ENCODE measurements around the gene TBXA2R. TPM values are rescaled to one million over a fixed set of nuclear protein-coding genes. Genes with fewer than 3 reads are reported as not detected.

The TBXA2R gene
- total and polyA plus RNA-seq, 2 of the 4 experiments (the other 2 are of a cell fraction), result 0.36 to 2.3 TPM

DNA sequence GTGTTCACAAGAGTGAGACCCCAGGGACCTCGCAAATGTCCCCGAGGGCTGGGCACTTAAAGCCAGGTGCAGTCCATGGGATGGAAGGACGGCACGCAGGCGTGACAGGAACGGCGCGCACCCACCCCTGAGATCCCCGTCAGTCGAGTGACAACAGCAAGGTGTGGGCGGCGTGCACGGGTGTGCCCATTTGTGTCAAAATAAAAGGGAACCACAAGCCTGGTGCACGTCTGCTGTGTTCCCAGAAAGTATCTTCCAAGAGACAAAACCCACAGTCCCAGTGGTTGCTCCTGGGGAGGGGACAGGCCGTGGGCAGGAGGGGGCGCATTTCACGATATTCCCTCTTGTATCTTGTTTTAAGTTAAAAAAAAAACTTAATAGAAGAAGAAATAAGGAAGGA lies 35.6 kb upstream of the TBXA2R start:
- ChIA-PET POLR2A (ENCODE audit: unreplicated experiment) (no interaction called here), CTCF (no interaction called here)
- peaks cover 50% of the 10 kb centered on the region for H3K36me3 ChIP-seq (ENCODE audit: control insufficient read depth, insufficient read depth, low read length)
- no peaks in the 10 kb centered on the region; a peak in 1 of 4 replicates for H3K79me1 ChIP-seq (ENCODE audit: low read depth in 1 of 2, low read length in 2 of 2)
- H3K18ac ChIP-seq (ENCODE audit: low read depth, low read length), result no peak overlapping the region
- H3K27me3 ChIP-seq (ENCODE audit: control insufficient read depth, insufficient read depth, low read length), result no peaks in the 10 kb centered on the region
- no peak overlapping the region for H4K91ac ChIP-seq (ENCODE audit: insufficient read depth, low read depth, low read length)
- dilution Hi-C loops (cut with HindIII; ENCODE audit: low sequenced_read_pairs, unreplicated experiment) (no loop called here), in situ Hi-C loops (cut with MboI; ENCODE audit: low sequenced_read_pairs) (no loop called here), intact Hi-C loops (cut with micrococcal nuclease) (no loop called here)
- 98% methylated on average over 10 of the region's 17 CpGs; no CpG with 5 or more reads in 1 of the 2 experiments for WGBS, 2 experiments (ENCODE audit: extremely low coverage in 2 of 2, insufficient read length in 1 of 2)
- no peak overlapping the region for H3K4ac ChIP-seq (ENCODE audit: low read depth, low read length)
- H3K56ac ChIP-seq (ENCODE audit: extremely low read depth, insufficient read depth, low read length), result no peak overlapping the region
- no peak overlapping the region for H2BK5ac ChIP-seq (ENCODE audit: low read depth, low read length, poor library complexity, severe bottlenecking)
- TF ChIP-seq FOS (IDR thresholded peaks at IDR 0.05; ENCODE audit: low read depth, low read length) (no peak), RFX5 (IDR thresholded peaks at IDR 0.05; ENCODE audit: low read depth, low read length) (no peak)
- TF ChIP-seq, protein P1, sequence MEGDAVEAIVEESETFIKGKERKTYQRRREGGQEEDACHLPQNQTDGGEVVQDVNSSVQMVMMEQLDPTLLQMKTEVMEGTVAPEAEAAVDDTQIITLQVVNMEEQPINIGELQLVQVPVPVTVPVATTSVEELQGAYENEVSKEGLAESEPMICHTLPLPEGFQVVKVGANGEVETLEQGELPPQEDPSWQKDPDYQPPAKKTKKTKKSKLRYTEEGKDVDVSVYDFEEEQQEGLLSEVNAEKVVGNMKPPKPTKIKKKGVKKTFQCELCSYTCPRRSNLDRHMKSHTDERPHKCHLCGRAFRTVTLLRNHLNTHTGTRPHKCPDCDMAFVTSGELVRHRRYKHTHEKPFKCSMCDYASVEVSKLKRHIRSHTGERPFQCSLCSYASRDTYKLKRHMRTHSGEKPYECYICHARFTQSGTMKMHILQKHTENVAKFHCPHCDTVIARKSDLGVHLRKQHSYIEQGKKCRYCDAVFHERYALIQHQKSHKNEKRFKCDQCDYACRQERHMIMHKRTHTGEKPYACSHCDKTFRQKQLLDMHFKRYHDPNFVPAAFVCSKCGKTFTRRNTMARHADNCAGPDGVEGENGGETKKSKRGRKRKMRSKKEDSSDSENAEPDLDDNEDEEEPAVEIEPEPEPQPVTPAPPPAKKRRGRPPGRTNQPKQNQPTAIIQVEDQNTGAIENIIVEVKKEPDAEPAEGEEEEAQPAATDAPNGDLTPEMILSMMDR (conservative IDR thresholded peaks at IDR 0.05; ENCODE audit: low read depth, low read length), result no peak
- H4K5ac ChIP-seq (ENCODE audit: low read depth, low read length), result no peak overlapping the region
- no peak for DNase-seq
- H3K4me1 ChIP-seq (ENCODE audit: control insufficient read depth, insufficient read depth, low read length), result no peaks in the 10 kb centered on the region
- H3K14ac ChIP-seq (replicated peaks; ENCODE audit: low read depth, low read length), result no peak overlapping the region
- H3K9me3 ChIP-seq (ENCODE audit: control insufficient read depth, insufficient read depth, low read length), result no peaks in the 10 kb centered on the region
- no peak overlapping the region for H2BK20ac ChIP-seq (ENCODE audit: low read depth, low read length)
- peaks cover 6% of the 10 kb centered on the region; the same call in 1 of the 2 replicates for H4K20me1 ChIP-seq (ENCODE audit: insufficient read depth, low read length)
- H2AK9ac ChIP-seq (replicated peaks; ENCODE audit: low read depth, low read length, poor library complexity), result no peak overlapping the region
- H2BK120ac ChIP-seq (ENCODE audit: low read depth, low read length), result no peak overlapping the region
- H3K9me1 ChIP-seq (ENCODE audit: insufficient read depth, low read length), result no peaks in the 10 kb centered on the region
- H3K4me2 ChIP-seq (ENCODE audit: low read depth, low read length), result no peak overlapping the region
- no peak overlapping the region for H4K8ac ChIP-seq (ENCODE audit: low read depth in 2 of 2, low read length in 2 of 2)
- no peak overlapping the region for H3K27ac ChIP-seq (ENCODE audit: insufficient read depth, low read length)
- H3K9ac ChIP-seq (ENCODE audit: low read depth, low read length), result no peak overlapping the region
- no peak overlapping the region for H2BK15ac ChIP-seq (ENCODE audit: low read depth, low read length)
- ATAC-seq (ENCODE audit: low read depth), result no peak
- BruUV-seq (replicated peaks), result no TSS peak
- H3K23ac ChIP-seq (ENCODE audit: low read depth, low read length), result no peak overlapping the region
- no peak overlapping the region for H2AK5ac ChIP-seq (ENCODE audit: low read depth, low read length)
- H3K4me3 ChIP-seq (ENCODE audit: insufficient read depth, low read depth, low read length), result no peak overlapping the region
- H2AFZ ChIP-seq (replicated peaks; ENCODE audit: low read length, poor library complexity), result no peak overlapping the region
